Measurements from ENCODE around the gene MSRB3. TPM values are rescaled to one million over a fixed set of nuclear protein-coding genes. Genes with fewer than 3 reads are reported as not detected.

MSRB3 gene
- total RNA-seq, 1 experiment from 2014 or later = 0.55 TPM

- no peaks in the 10 kb centered on the region for H3K27me3 ChIP-seq (ENCODE audit: insufficient read depth, low read depth)
- no peaks in the 10 kb centered on the region for H4K20me1 ChIP-seq (ENCODE audit: insufficient read depth)
- no peak for DNase-seq
- BruUV-seq (replicated peaks) = no TSS peak
- intact Hi-C loops (cut with micrococcal nuclease; ENCODE audit: unreplicated experiment) = no loop called here
- no peak overlapping the region for H3K4me2 ChIP-seq
- H2AFZ ChIP-seq = no peak overlapping the region
- H3K9me2 ChIP-seq (ENCODE audit: insufficient read depth) = no peaks in the 10 kb centered on the region
- no peak overlapping the region for H3K27ac ChIP-seq
- H3K36me3 ChIP-seq (ENCODE audit: low read depth) = no peaks in the 10 kb centered on the region
- no peaks in the 10 kb centered on the region for H3K9me3 ChIP-seq (ENCODE audit: insufficient read depth, low read depth)
- ChIA-PET CTCF (interaction anchor here (0.6 kb wide), 1 partner anchor 74 kb away, joined by 3 read pairs; no protein-coding TSS in a partner anchor), POLR2A (ENCODE audit: unreplicated experiment) (no interaction called here)
- H3K4me3 ChIP-seq = no peak overlapping the region
- TF ChIP-seq EZH2 (IDR thresholded peaks at IDR 0.05; ENCODE audit: low read depth) = no peak
- TF ChIP-seq CTCF (conservative IDR thresholded peaks at IDR 0.05) = no peak
- no peaks in the 10 kb centered on the region for H3K4me1 ChIP-seq (replicated peaks; ENCODE audit: insufficient read depth)
- H3K79me2 ChIP-seq (ENCODE audit: low read depth) = no peaks in the 10 kb centered on the region
- H3F3A ChIP-seq (ENCODE audit: insufficient read depth, low read depth) = no peaks in the 10 kb centered on the region
Measured at GRCh38 chr12:65305346-65305950, 27.0 kb downstream of the MSRB3 start.

- H3K27me3 ChIP-seq (ENCODE audit: insufficient read depth, low read depth) = no peaks in the 10 kb centered on the region
- no peaks in the 10 kb centered on the region for H4K20me1 ChIP-seq (ENCODE audit: insufficient read depth)
- no peaks in the 10 kb centered on the region for H3K9me3 ChIP-seq (ENCODE audit: insufficient read depth, low read depth)
- no peaks in the 10 kb centered on the region for H3K9me2 ChIP-seq (ENCODE audit: insufficient read depth)
- no peaks in the 10 kb centered on the region for H3K36me3 ChIP-seq (ENCODE audit: low read depth)
- no peak overlapping the region for H3K4me3 ChIP-seq
- ChIA-PET POLR2A (ENCODE audit: unreplicated experiment) (no interaction called here), CTCF (interaction anchor here (0.6 kb wide), 1 partner anchor 250 kb away, joined by 3 read pairs; no protein-coding TSS in a partner anchor)
- 0 out of 2 replicates have a peak overlapping the region, but pooled peaks have one; percentile 7 for H2AFZ ChIP-seq
- H3K27ac ChIP-seq = no peak overlapping the region
- no TSS peak for BruUV-seq (replicated peaks)
- no peaks in the 10 kb centered on the region for H3K4me1 ChIP-seq (replicated peaks; ENCODE audit: insufficient read depth)
- peak overlapping the region; percentile 36; the same call in 1 of the 2 replicates for H3K4me2 ChIP-seq
- intact Hi-C loops (cut with micrococcal nuclease; ENCODE audit: unreplicated experiment) = loop anchor here (1.0 to 2.0 kb wide), 5 partner anchors 296 to 1388 kb away; no protein-coding TSS in a partner anchor
- H3F3A ChIP-seq (ENCODE audit: insufficient read depth, low read depth) = no peaks in the 10 kb centered on the region
- TF ChIP-seq CTCF (conservative IDR thresholded peaks at IDR 0.05) (peak; percentile 76), EZH2 (IDR thresholded peaks at IDR 0.05; ENCODE audit: low read depth) (no peak)
- peak in 1 of 2 experiments; percentile 32 for DNase-seq
- H3K79me2 ChIP-seq (ENCODE audit: low read depth) = no peaks in the 10 kb centered on the region
Measured at GRCh38 chr12:65306366-65307168, 28.1 kb downstream of the MSRB3 start.

GRCh38 chr12:65307169-65307501 is 28.7 kb downstream of the MSRB3 start:
- no peaks in the 10 kb centered on the region for H3K27me3 ChIP-seq (ENCODE audit: insufficient read depth, low read depth)
- BruUV-seq (replicated peaks) = no TSS peak
- no peaks in the 10 kb centered on the region for H4K20me1 ChIP-seq (ENCODE audit: insufficient read depth)
- POLR2A ChIA-PET (ENCODE audit: unreplicated experiment) = no interaction called here
- H3K36me3 ChIP-seq (ENCODE audit: low read depth) = no peaks in the 10 kb centered on the region
- no peak overlapping the region for H3K4me2 ChIP-seq
- H3K9me2 ChIP-seq (ENCODE audit: insufficient read depth) = no peaks in the 10 kb centered on the region
- no peaks in the 10 kb centered on the region for H3K4me1 ChIP-seq (replicated peaks; ENCODE audit: insufficient read depth)
- H3K9me3 ChIP-seq (ENCODE audit: insufficient read depth, low read depth) = no peaks in the 10 kb centered on the region
- TF ChIP-seq EZH2 (IDR thresholded peaks at IDR 0.05; ENCODE audit: low read depth) (no peak), CTCF (conservative IDR thresholded peaks at IDR 0.05) (no peak)
- H3F3A ChIP-seq (ENCODE audit: insufficient read depth, low read depth) = no peaks in the 10 kb centered on the region
- no peaks in the 10 kb centered on the region for H3K79me2 ChIP-seq (ENCODE audit: low read depth)
- CTCF ChIA-PET = interaction anchor here (0.6 kb wide), 1 partner anchor 250 kb away, joined by 3 read pairs; no protein-coding TSS in a partner anchor
- no peak overlapping the region for H3K4me3 ChIP-seq
- intact Hi-C loops (cut with micrococcal nuclease; ENCODE audit: unreplicated experiment) = loop anchor here (2.0 kb wide), 2 partner anchors 296 to 676 kb away; no protein-coding TSS in a partner anchor
- DNase-seq = no peak
- no peak overlapping the region for H3K27ac ChIP-seq
- H2AFZ ChIP-seq = 0 out of 2 replicates have a peak overlapping the region, but pooled peaks have one; percentile 7
